ES-I3 (cell line): Measurements from ENCODE around the gene SLC35G1.

Experiments
- H3K36me3 ChIP-seq: 2 replicates; pipeline ENCODE4 v1.6.1; 2013; ENCODE audit warnings: mild to moderate bottlenecking, low read length, control low read depth, moderate library complexity; ENCODE audit not compliant: insufficient read depth
- H3K4me1 ChIP-seq: 2 replicates; pipeline ENCODE4 v1.6.1; 2013; ENCODE audit warnings: mild to moderate bottlenecking, control low read depth, low read length; ENCODE audit not compliant: insufficient read depth
- H3K9ac ChIP-seq: 2 replicates; pipeline ENCODE4 v1.6.1; 2013; ENCODE audit warnings: low read depth, mild to moderate bottlenecking, low read length, moderate library complexity
- H3K9me3 ChIP-seq: 2 replicates; pipeline ENCODE4 v1.6.1; 2013; ENCODE audit warnings: mild to moderate bottlenecking, low read length, moderate library complexity; ENCODE audit not compliant: control insufficient read depth, insufficient read depth

SLC35G1 gene, protein sequence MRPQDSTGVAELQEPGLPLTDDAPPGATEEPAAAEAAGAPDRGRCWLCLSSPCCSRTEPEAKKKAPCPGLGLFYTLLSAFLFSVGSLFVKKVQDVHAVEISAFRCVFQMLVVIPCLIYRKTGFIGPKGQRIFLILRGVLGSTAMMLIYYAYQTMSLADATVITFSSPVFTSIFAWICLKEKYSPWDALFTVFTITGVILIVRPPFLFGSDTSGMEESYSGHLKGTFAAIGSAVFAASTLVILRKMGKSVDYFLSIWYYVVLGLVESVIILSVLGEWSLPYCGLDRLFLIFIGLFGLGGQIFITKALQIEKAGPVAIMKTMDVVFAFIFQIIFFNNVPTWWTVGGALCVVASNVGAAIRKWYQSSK

DNA sequence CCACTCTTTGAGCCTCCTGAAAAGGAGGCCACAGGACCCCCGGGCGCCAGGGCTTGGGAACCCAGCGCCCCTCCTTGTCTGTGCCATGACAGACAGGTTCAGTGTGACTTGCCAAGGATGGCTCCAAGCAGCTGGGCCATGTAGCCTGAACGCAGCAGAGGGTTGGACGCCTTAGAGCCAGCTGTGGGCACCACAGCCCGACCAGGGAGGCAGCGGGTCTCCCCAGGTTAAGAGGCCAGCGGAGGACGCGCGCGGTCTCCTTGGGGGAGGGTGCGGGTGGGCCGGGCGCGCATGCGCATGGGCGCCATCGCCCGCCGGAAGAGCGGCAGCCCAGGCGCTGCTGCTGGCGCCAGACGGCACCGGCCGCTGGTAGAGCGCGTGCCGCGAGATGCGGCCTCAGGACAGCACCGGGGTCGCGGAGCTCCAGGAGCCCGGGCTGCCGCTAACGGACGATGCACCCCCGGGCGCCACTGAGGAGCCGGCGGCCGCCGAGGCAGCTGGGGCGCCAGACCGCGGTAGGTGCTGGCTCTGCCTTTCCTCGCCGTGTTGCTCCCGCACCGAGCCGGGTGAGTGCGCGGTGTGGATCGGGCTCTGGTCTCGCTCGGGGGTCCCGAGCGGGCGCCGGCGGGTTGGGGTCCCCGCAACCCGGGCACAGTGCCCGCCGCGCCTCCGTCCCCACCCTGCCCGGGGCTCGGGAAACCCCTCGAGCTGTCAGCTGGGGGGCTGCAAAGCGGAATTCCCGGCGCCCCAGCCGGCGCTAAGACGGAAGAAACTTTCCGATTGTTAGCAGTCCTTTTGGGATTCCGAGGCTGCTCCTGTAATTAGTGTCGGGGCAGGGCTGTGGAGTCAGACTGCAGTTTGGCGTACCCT lies at the start of gene SLC35G1:
TSS of gene SLC35G1 (plus strand) at position 333 of the 870 bp plus-strand sequence. CDS start at position 389, 56 bp downstream.
- Histone ChIP-seq H3K9me3 (no peaks in the 10 kb centered on the region), H3K9ac (peak within 1 kb of the TSS; percentile 78), H3K4me1 (peaks cover 4% of the 10 kb centered on the region; the same call in 1 of the 2 replicates), H3K36me3 (no peaks in the 10 kb centered on the region)

DNA sequence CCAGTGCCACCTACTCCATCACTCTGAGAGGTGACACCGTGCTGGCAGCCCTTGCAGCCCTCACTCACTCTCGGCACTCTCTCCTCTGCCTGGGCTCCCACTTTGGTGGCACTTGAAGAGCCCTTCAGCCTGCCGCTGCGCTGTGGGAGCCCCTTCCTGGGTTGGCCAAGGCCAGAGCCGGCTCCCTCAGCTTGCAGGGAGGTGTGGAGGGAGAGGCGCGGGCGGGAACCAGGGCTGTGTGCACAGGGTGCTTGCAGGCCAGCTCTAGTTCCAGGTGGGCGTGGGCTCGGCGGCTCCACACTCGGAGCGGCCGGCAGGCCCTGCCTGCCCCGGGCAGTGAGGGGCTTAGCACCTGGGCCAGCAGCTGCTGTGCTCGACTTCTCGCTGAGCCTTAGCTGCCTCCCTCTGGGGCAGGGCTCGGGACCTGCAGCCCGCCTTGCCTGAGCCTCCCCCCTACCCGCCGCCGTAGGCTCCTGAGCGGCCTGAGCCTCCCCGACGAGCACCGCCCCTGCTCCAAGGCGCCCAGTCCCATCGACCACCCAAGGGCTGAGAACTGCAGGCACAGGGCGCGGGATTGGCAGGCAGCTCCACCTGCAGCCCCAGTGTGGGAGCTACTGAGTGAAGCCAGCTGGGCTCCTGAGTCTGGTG lies 48.7 kb upstream of the SLC35G1 start:
- no peaks in the 10 kb centered on the region for H3K36me3 ChIP-seq
- H3K9ac ChIP-seq: no peak overlapping the region
- H3K4me1 ChIP-seq: peaks cover 6% of the 10 kb centered on the region; the same call in 1 of the 2 replicates
- peaks cover 7% of the 10 kb centered on the region; the same call in 1 of the 2 replicates for H3K9me3 ChIP-seq

DNA sequence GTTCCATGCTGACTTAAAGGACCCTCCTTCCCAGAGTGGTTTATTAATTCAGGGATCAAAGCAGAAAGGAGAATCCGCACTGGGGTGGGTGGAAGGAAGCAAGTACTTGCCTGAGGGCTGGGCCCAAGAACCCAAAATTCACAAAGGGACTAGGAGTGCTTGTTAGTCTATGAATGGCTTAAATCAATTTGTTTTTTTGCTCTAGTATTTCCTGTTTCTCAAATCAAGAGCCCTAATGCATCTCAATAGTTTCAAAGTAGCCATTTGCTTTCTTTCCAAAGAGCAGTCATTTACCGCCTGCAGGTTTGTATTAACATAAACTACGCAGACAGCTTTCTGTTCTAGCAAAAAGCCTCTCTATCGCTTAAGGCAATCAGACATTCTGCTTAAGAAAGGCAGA lies 44.2 kb upstream of the SLC35G1 start:
- Histone ChIP-seq H3K9me3 (peaks cover 3% of the 10 kb centered on the region; the same call in 1 of the 2 replicates), H3K9ac (no peak overlapping the region), H3K36me3 (no peaks in the 10 kb centered on the region), H3K4me1 (peaks cover 6% of the 10 kb centered on the region; the same call in 1 of the 2 replicates)

GRCh38 chr10:93850031-93851015 lies 43.5 kb upstream of the SLC35G1 start:
- Histone ChIP-seq H3K4me1 (peaks cover 6% of the 10 kb centered on the region; the same call in 1 of the 2 replicates), H3K9ac (no peak overlapping the region), H3K36me3 (no peaks in the 10 kb centered on the region)

GRCh38 chr10:93851169-93851568 lies 42.6 kb upstream of the SLC35G1 start:
- H3K36me3 ChIP-seq: no peaks in the 10 kb centered on the region
- H3K9me3 ChIP-seq: peaks cover 3% of the 10 kb centered on the region; the same call in 1 of the 2 replicates
- H3K4me1 ChIP-seq: peaks cover 6% of the 10 kb centered on the region; the same call in 1 of the 2 replicates
- H3K9ac ChIP-seq: no peak overlapping the region

More at GRCh38 chr10:93850031-93851015, 43.5 kb upstream of the SLC35G1 start:
- H3K9me3 ChIP-seq: peaks cover 3% of the 10 kb centered on the region; the same call in 1 of the 2 replicates

DNA sequence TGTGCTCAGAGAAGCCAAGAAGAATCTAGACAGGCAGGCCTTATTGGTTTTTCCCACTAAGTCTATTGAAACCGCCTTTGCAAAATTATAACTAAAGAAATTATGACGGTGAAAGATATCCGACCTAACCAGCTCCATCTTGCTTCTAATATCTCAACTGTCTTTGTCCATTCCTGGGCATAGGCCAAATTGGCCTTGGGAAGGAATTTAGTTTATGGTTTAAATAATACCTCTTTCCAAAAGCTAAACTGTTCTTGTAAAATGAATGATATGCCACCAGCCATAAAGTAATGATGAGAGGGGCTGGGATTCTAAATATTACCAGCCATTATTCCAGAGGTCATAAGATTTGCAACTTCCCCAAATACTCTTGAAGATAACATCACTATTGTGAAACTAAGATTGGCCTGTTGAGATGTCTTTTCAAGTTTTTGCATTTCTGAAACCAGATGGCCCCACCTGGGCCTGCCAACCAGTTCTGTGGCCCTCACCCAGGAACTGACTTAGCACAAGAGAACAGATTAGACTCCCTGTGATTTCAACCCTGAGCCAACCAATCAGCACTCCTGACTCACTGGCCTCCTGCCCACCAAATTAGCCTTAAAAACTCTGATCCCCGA lies 41.2 kb upstream of the SLC35G1 start:
- Histone ChIP-seq H3K36me3 (no peaks in the 10 kb centered on the region), H3K9ac (no peak overlapping the region), H3K4me1 (peaks cover 6% of the 10 kb centered on the region; the same call in 1 of the 2 replicates), H3K9me3 (peaks cover 3% of the 10 kb centered on the region; the same call in 1 of the 2 replicates)

DNA sequence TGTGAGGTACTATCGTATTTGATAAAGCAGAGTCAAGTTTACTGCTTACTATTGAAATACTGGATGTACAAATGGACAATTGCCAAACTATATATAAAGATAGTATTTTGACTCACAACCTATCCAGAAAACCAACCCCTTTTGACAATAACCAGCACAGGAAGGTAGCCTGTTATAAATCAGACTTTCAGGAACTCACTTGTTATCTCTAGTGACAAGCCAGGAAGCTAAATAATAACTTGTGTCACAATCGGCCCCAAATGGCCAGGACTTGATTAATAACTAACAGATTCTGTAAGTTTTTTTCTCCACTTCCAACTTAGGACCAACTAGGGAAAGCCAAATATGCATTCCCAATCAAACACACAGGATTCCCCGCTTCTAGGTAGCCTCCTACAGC lies 38.8 kb upstream of the SLC35G1 start:
- Histone ChIP-seq H3K36me3 (no peaks in the 10 kb centered on the region), H3K9ac (no peak overlapping the region), H3K4me1 (no peaks in the 10 kb centered on the region), H3K9me3 (no peaks in the 10 kb centered on the region)

DNA sequence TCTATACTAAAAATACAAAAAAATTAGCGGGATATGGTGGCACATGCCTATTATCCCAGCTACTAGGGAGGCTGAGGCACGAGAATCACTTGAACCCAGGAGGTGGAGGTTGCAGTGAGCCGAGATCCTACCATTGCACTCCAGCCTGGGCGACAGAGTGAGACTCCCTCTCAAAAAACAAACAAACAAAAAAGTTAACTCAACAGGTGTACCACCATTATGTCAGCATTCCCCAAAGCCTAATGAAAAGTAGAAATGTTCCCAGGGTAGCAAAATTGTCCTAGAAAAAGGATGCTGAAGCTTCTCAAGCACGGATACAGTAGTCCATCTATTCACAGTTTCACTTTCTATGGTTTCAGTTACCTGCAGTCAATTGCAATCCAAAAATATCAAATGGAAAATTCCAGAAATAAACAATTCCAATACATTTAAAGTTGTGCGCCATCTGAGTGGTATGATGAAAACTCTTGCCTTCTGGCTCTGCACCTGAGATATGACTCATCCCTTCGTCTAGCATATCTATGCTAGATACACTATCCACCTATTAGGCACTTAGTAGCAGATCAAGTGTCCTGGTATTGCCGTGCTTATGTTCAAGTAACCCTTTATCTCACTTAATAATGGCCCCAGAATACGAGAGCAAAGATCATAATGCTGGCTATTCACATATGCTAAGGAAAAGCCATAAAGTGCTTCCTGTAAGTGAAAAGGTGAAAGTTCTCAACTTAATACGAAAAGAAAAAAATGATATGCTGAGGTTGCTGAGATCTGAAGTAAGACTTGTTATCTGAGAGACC lies 37.2 kb upstream of the SLC35G1 start:
- Histone ChIP-seq H3K9me3 (no peaks in the 10 kb centered on the region; the same call in 1 of the 2 replicates), H3K36me3 (no peaks in the 10 kb centered on the region), H3K9ac (no peak overlapping the region), H3K4me1 (no peaks in the 10 kb centered on the region)

DNA sequence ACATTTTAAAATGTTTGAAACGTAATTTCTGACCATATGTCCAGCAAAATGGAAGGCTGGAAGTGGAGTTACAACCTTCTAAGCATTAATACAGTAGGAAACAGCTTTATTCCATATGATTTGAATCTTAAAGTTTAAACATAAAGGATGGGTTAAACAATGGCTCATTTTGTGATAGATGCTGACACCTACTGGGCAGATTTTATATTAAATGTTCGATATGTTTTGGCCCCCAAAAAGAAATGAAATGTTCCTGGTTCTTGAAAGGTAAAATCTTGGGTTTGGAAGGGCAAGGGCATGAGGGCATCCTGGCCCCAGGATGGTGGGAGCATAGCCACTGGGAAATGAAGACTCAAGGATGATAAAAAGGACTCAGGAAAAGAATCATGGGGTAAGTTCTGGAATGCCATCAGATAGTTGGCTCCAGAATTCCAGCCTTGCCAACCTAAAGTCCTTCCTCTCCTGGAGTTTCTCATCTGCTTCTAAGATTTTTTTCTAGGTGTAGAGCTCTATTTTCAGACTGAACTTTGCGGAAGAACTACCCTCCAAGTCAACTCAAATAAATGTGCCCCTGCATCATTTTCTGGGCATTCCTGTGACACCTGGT lies 34.6 kb upstream of the SLC35G1 start:
- Histone ChIP-seq H3K9me3 (no peaks in the 10 kb centered on the region; the same call in 1 of the 2 replicates), H3K4me1 (no peaks in the 10 kb centered on the region), H3K9ac (no peak overlapping the region), H3K36me3 (no peaks in the 10 kb centered on the region)

- no peak overlapping the region for H3K9ac ChIP-seq
- H3K36me3 ChIP-seq: no peaks in the 10 kb centered on the region
- no peaks in the 10 kb centered on the region for H3K4me1 ChIP-seq
- no peaks in the 10 kb centered on the region; the same call in 1 of the 2 replicates for H3K9me3 ChIP-seq
These were observed 32.0 kb upstream of the SLC35G1 start for GRCh38 chr10:93861825-93862224.

DNA sequence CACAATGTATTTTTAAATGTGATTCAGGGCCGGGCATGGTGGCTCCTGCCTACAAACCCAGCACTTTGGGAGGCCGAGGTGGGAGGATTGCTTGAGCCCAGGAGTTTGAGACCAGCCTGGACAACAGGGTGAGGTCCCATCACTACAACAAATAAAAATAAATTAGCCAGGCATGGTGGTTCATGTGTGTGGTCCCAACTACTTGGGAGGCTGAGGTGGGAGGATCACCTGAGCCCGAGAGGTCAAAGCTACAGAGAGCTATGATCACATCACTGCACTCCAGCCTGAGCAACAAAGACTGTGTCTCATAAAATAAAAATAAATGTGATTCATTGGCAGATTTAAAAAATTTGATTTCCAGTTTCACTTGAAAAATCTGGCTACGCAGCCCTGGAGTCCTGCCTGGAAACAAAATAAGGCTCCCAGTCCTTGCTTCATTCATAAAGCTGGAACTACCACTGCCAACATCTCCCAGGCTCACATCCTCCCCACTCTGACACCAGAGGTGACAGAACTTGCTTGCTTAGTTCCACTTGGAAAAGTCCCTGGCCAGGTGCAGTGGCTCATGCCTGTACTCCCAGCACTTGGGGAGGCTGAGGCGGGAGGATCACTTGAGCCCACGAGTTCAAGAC lies 27.9 kb upstream of the SLC35G1 start:
- no peaks in the 10 kb centered on the region; the same call in 1 of the 2 replicates for H3K9me3 ChIP-seq
- H3K9ac ChIP-seq: no peak overlapping the region
- no peaks in the 10 kb centered on the region for H3K4me1 ChIP-seq
- H3K36me3 ChIP-seq: no peaks in the 10 kb centered on the region

GRCh38 chr10:93867525-93867924 lies 26.3 kb upstream of the SLC35G1 start:
- H3K9me3 ChIP-seq: no peaks in the 10 kb centered on the region
- H3K4me1 ChIP-seq: no peaks in the 10 kb centered on the region
- H3K36me3 ChIP-seq: no peaks in the 10 kb centered on the region
- H3K9ac ChIP-seq: no peak overlapping the region
